ENCODE data around the gene PRRT2. TPM values are rescaled to one million over a fixed set of nuclear protein-coding genes. Genes with fewer than 3 reads are reported as not detected.

PRRT2 gene
- polyA plus RNA-seq, 4 donors: 12.5 to 29.4 (median 20.6) TPM

DNA sequence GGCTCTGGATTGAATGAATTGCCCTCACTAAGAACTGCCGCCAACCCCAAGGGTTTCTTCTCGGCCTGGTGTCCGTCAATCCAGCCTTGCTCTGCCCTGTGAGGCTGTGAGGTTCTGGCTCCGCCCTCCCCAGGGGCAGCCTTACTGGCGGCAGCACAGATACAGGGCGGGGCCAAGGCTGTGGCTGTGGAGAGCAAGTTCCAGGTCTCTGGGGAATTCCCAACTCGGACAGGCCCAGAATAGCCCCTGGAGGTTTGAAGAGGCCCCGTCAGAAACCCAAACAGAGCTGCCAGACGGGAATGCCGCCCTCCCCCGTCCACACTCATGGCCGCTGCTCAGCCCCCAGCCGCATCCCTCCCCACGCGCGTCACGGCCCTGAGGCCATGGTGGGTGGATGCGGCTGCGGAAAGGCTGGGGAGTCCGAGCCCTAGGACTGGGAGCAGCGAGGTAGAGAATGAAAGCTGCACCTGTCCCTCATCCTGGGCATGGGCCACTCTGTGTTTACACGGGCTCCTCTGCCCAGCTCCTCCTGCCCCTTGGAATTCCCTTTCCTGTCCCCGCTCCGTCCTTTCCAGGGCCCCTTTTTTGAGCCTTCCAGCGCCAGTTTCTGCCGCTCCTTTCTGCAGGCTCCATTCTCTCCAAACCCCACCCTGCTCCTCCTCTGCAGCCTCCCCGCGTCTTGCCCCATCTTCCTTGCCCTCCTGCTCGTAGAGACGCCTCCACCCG lies 660 bp upstream of the PRRT2 start:
- DNase-seq (ENCODE audit: low read depth in 4 of 4, low spot score in 3 of 4): peak; percentile 86 to 89 (median 88)

DNA sequence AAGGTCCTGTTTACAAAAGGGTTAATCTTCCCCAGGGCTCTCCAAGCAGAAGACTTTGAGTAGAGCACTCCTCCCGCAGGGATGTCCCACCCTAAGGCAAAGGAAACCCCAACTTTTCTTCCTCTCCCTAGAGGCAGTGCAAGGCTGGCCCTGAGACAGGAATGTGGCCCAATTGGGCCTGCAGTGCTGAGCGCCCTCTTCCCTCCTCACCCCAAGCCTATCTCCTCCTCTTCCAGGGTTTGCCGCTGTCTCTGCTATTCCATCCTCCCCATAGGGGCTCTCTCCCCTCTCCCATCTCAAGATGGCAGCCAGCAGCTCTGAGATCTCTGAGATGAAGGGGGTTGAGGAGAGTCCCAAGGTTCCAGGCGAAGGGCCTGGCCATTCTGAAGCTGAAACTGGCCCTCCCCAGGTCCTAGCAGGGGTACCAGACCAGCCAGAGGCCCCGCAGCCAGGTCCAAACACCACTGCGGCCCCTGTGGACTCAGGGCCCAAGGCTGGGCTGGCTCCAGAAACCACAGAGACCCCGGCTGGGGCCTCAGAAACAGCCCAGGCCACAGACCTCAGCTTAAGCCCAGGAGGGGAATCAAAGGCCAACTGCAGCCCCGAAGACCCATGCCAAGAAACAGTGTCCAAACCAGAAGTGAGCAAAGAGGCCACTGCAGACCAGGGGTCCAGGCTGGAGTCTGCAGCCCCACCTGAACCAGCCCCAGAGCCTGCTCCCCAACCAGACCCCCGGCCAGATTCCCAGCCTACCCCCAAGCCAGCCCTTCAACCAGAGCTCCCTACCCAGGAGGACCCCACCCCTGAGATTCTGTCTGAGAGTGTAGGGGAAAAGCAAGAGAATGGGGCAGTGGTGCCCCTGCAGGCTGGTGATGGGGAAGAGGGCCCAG lies 1.0 kb downstream of the PRRT2 start:
- no peak for DNase-seq (ENCODE audit: low read depth in 4 of 4, low spot score in 3 of 4)

DNA sequence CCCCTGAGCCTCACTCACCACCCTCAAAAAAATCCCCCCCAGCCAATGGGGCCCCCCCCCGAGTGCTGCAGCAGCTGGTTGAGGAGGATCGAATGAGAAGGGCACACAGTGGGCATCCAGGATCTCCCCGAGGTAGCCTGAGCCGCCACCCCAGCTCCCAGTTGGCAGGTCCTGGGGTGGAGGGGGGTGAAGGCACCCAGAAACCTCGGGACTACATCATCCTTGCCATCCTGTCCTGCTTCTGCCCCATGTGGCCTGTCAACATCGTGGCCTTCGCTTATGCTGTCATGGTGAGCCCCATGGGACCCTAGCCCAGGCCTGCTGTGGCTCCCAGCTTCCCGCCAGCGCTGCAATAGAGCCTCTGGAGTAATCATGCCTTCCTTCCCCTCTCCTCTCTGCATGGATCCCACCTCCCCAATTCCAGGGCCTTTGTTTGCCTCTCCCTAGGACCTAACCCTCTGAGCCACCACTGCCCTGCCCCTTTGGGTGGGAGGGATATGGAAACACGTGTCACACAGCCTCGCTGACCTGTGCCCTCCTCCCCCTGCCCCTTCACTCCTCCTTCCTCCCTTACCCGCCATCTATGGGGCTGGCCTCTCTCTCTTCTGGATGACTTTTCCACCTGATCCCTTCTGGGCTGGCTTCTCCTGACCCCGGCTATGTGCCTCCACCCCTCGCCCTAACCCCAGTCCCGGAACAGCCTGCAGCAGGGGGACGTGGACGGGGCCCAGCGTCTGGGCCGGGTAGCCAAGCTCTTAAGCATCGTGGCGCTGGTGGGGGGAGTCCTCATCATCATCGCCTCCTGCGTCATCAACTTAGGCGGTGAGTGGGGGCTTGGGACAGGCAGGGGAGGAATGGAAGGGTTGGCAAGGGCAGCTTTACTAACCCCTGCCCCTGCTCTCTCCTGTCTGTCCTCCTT lies 1.9 kb downstream of the PRRT2 start:
- DNase-seq (ENCODE audit: low read depth in 4 of 4, low spot score in 3 of 4): no peak

DNA sequence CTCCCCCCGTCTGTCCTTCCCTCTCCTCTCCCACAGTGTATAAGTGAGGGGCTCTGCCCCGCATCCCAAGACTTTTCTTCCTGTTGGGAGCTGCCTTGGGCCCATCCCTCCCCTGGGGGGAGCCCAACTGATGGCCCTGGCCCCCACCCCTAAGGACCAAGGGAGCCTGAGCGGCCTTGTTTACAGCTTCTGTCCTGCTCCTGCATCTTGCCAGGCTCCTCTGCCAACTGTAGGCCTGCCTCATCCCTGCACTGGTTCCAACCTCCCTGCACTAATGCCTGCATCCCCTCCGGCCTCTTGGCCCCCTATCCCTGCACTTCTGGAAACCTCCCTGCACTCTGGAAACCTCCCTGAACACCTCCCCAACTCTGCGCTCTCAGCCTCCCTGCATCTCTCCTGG lies 2.6 kb downstream of the PRRT2 start:
- no peak for DNase-seq (ENCODE audit: low read depth in 4 of 4, low spot score in 3 of 4)

DNA sequence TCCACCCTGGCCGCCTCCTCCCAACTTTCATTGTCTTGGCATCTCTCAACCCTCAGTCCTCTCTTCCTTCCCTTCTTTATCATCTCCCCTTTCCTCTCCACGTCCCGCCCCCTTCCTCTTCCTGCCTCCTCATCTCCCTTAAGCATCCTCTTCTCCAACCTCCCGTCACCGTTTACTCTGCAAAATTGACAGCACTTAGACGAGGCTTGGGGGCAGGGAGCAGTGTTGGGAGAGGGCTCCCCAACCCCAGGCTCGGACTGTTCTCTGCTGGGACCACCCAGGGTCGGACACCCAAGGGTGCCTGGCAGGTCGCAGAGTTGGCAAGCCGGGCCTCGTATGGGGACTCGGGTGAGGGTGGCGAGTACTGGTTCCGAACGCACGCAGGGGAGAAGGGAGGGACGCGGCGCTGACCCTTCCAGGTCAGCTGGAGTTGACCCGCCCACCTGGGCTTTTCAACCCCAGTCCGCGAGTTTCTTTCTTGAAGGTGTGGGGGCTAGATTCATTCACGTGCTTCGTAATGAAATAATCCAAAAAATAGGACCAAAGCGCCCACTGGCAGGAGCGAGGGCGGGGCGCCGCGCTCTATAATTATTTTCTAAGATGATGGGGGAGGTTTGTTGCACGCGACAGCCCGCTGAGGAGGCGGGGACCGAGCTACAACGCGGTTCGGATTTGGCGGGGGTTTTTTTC lies 3.2 kb downstream of the PRRT2 start:
- DNase-seq (ENCODE audit: low read depth in 4 of 4, low spot score in 3 of 4): no peak

DNA sequence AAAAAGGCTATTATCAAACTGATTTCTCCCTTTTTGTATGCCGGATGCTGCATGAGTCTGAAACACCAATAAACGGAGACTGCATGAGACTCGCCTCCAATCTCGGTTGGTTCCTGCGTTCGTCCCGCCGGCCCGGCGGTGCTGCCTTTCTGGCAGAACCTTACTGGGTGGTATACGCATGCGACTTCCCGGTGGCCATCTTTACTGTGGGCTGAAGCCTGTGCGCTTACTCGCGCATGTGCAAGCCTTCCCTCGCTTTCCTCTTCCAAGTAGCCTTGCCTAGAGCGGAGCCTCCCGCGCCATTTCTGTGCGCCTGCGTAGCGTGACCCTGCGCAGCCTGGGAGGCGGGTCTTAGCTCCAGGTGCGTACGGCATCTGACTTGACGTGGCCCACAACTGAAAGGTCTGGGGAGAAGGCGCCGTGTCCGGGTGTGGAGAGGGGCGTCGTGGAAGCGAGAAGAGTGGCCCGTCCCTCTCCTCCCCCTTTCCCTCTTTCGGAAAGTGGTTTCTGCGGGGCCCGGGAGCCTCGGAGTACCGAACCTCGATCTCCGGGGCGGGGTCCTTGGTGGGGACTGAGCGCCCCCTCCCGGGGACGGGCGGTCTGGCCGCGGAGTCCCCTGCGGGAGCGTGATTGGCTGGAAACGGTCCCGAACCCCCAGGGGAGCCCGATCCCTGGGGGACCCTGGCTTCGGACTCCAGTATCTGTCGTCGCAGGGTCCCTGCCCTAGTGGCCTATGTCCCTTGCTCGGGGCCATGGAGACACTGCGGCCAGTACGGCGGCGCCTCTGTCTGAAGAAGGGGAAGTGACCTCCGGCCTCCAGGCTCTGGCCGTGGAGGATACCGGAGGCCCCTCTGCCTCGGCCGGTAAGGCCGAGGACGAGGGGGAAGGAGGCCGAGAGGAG lies 4.0 kb downstream of the PRRT2 start, which contains the start of gene PAGR1:
TSS of gene PAGR1 (plus strand) at position 360 of the 901 bp plus-strand sequence. CDS start at position 734, 374 bp downstream.
- peak; percentile 97 to 98 (median 98) for DNase-seq (ENCODE audit: low read depth in 4 of 4, low spot score in 3 of 4)

DNA sequence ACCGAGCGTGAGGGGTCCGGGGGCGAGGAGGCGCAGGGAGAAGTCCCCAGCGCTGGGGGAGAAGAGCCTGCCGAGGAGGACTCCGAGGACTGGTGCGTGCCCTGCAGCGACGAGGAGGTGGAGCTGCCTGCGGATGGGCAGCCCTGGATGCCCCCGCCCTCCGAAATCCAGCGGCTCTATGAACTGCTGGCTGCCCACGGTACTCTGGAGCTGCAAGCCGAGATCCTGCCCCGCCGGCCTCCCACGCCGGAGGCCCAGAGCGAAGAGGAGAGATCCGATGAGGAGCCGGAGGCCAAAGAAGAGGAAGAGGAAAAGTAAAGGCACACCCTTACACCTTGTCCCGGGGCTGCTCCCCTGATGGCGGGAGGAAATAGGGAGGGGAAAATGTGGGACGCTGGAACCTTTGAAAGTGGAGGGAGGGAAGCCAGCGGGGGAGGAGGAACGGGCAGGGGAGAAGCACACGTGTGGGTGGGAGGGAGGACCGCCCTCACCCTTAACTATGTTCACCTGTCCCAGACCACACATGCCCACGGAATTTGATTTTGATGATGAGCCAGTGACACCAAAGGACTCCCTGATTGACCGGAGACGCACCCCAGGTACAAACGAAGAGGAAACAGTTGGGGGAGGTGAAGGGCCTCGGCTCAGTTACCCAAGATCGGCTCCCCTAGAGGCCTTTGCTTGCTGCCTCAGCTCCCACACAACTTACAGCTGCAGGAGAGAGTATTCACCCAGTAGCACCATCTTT lies 4.9 kb downstream of the PRRT2 start:
- no peak for DNase-seq (ENCODE audit: low read depth in 4 of 4, low spot score in 3 of 4)

DNA sequence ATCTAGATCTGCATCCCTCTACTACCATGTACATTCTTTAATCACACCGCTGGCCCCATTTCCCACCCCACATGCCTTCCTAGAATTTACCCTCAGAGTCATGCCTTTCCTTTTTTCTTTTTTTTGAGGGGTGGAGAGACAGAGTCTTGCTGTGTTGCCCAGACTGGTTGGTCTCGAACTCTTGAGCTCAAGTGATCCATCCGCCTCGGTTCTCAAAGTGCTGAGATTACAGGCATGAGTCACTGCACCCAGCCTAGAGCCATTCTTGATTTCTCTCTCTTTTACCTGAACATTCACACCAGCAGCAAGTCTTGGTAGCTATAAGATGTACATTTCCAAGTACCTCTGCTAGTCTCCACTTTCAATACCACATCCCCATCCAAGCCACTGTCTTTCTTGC lies 6.1 kb downstream of the PRRT2 start:
- DNase-seq (ENCODE audit: low read depth in 4 of 4, low spot score in 3 of 4): no peak

DNA sequence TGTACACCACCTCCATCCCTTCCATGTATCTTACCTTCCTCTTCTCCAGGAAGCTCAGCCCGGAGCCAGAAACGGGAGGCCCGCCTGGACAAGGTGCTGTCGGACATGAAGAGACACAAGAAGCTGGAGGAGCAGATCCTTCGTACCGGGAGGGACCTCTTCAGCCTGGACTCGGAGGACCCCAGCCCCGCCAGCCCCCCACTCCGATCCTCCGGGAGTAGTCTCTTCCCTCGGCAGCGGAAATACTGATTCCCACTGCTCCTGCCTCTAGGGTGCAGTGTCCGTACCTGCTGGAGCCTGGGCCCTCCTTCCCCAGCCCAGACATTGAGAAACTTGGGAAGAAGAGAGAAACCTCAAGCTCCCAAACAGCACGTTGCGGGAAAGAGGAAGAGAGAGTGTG lies 7.5 kb downstream of the PRRT2 start:
- DNase-seq (ENCODE audit: low read depth in 4 of 4, low spot score in 3 of 4): no peak

DNA sequence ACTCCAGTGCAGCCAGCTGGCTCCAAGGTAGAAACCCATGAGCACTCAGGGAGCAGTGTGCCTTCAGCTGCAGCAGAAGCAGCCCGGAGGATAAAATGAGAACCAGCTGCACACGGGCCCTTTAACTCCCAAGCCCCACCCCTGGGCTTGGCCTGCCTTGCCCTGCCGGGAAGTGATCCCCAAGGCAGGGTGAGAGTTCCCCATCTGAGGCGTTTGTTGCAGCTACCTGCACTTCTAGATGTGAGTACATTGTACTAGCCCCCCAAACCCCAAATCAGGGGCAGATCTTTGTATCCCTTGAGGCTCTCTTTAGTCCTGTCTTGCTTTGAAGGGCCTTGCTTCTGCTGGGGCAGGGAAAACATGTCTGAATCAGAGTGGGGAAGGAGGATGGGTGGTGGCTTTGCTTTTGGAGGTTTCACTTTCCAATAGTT lies 8.3 kb downstream of the PRRT2 start, which contains the start of gene MVP:
TSS of gene MVP (plus strand) at position 192 of the 431 bp plus-strand sequence. CDS start 10,088 bp downstream, outside the sequence.
- no peak for DNase-seq (ENCODE audit: low read depth in 4 of 4, low spot score in 3 of 4)

DNA sequence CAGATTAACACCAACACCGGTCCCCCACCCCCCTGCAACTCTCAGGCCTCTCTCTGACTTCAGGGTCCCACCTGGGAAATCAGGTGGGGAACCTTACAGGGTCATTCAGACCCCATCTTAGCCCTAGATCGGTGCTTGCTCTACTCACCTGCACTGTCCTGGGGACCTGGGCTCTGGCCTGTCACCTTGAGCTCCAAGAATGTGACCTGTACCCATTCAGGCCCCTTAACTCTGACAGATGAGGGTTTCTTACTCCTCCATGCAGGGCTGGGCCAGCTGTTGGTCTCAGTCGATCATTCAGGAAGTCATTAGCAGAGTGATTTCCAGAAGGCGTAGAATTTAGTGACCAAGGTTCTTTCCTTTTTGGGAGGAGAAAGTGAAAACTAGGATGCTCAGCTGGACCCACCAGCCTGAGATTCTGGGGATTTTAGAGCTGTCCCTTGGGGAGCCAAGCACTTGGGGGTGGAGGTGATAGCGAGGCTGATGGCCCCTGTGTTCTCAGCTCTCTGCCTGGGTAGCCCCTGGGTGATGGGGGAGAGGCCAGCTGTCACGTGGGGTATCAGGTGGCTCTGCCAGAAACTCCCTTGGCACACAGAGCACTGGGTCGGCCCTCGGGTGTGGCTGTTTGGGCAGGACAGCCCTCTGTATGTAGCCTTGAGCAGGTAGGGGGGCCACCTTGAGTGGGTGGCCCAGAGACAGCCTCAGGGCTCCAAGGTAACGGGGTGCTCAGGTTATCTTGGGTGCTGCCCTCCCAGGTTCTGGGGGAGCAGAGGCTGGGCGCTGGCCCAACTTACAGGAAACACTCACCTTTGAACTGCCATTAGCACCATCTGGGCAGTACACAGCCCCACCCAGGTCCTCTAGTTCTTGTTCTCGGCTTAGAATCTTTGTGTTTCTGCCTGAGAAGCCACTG lies 9.0 kb downstream of the PRRT2 start:
- no peak for DNase-seq (ENCODE audit: low read depth in 4 of 4, low spot score in 3 of 4)

DNA sequence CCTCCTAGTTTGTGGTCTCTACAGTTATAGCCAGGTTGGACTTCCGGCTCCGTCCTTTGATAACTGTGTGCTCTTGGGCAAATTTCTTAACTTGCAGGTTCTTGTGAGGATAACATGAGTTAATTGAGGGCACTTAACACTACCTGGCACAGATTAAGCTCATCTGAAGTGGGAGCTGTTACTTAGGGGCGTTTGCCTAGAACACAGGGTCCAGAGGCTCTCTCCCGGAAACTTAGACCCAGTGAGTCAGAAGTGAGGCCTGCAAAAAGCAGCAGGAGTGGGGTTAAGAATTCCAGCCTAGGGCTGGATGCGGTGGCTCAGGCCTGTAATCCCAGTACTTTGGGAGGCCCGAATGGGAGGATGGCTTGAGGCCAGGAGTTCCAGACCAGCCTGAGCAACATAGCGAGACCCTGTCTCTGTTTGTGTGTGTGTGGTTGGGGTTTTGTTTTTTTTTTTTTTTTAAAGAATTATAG lies 9.7 kb downstream of the PRRT2 start:
- no peak for DNase-seq (ENCODE audit: low read depth in 4 of 4, low spot score in 3 of 4)

DNA sequence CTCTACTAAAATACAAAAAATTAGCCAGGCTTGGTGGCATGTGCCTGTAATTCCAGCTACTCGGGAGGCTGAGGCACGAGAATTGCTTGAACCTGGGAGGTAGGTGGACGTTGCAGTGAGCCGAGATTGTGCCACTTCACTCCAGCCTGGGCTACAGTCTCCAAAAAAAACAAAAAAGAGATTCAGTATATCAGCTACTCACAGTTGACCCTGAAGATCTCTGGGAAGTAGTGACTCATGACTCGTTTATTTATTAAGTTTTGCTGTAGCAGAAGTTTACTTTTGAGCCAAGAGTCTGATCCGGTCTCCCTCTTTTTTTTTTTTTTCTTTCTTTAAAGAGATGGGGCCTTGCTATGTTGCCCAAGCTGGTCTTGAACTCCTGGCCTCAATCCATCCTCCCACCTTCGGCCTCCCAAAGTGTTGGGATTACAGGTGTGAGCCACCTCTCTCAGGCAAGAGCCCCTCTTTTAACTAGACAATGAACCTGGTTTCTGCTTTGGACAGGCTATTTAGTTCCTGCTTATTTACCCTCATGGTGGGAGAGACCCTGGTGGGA lies 12.7 kb downstream of the PRRT2 start:
- DNase-seq (ENCODE audit: low read depth in 4 of 4, low spot score in 3 of 4): no peak

DNA sequence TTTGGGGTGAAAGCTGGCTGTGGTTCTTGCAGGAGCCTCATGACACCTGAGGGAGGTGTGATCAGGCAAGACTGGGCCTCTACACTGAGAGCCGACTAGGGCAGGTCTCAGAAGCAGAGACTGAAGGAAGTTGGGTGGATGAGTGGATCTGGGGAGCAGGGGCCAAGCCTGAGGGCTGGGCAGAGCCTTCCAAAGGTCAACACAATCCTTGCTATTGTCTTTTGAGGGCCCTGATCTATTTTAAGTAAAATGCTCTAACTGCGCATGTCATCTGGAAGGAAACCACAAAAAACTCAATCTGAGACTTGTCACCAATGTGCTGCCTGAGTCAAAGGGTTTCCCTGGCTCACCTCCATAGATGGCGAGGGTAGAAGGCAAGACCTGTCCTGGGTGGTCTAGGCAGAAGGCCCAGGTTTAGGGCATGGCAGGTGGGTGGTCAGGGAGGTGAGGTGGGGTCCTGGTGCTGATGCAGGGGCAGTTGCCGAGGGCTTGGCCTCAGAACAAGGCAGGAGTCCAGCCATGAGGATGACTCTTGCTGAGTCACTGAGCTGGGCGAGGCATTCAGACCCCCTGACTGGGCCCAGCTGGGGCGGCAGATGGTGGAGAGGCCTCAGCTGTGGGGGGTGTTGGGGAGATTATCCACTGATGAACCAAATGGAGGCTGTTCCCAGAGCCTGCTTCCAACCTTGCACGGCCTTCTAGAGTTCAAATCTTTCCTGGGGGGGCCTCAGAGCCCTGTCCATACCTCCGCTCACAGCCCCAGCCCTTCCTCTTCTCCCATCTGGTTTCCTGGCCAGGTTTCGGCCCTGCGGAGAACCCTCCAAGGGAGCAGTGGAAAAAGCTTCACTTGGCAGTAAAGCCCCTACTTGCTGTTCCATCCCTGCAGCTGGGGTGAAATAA lies 13.4 kb downstream of the PRRT2 start:
- no peak for DNase-seq (ENCODE audit: low read depth in 4 of 4, low spot score in 3 of 4)

DNA sequence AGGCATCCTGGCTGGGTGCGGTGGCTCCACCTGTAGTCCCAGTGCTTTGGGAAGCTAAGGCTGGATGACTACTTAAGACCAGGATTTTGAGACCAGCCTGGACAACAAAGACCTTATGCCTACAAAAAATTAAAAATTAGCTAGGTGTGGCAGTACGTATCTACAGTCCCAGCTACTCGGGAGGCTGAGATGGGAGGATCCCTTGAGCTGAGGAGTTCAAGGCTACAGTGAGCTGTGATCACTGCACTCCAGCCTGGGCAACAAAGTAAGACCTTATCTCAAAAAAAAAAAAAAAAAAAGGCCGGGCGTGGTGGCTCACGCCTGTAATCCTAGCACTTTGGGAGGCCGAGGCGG lies 14.3 kb downstream of the PRRT2 start:
- no peak for DNase-seq (ENCODE audit: low read depth in 4 of 4, low spot score in 3 of 4)

DNA sequence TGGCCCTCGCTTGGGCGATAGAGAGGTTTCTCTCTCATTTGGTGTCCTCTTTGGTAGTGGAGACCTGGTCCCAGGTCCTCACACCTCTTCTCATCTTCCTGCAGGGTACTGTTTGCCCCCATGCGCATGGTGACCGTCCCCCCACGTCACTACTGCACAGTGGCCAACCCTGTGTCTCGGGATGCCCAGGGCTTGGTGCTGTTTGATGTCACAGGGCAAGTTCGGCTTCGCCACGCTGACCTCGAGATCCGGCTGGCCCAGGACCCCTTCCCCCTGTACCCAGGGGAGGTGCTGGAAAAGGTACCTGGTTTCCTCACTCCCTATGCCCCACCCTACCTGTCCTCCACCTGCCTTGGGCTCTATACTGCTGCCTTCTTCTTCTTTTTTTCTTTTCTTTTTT lies 18.8 kb downstream of the PRRT2 start:
- DNase-seq (ENCODE audit: low read depth in 4 of 4, low spot score in 3 of 4): no peak

Data from left renal pelvis (tissue), 4 donors.